ENCODE measurements around the gene LYRM1.

- TF ChIP-seq POLR2AphosphoS5 (IDR thresholded peaks at IDR 0.05) (no peak), CTCF (IDR thresholded peaks at IDR 0.05; ENCODE audit: poor library complexity, severe bottlenecking) (no peak), EP300 (conservative IDR thresholded peaks at IDR 0.05; ENCODE audit: poor library complexity, severe bottlenecking) (no peak), TAF1 (IDR thresholded peaks at IDR 0.05; ENCODE audit: low read depth) (no peak), SMC3 (conservative IDR thresholded peaks at IDR 0.05; ENCODE audit: poor library complexity) (no peak), EZH2 (IDR thresholded peaks at IDR 0.05; ENCODE audit: borderline replicate concordance, insufficient read depth, low read length, poor library complexity, severe bottlenecking) (no peak)
These were observed 19.6 kb upstream of the LYRM1 start for GRCh38 chr16:20880867-20881502.

All from neural cell (in vitro differentiated cells).